ENCODE results near the gene ROR1.

DNA sequence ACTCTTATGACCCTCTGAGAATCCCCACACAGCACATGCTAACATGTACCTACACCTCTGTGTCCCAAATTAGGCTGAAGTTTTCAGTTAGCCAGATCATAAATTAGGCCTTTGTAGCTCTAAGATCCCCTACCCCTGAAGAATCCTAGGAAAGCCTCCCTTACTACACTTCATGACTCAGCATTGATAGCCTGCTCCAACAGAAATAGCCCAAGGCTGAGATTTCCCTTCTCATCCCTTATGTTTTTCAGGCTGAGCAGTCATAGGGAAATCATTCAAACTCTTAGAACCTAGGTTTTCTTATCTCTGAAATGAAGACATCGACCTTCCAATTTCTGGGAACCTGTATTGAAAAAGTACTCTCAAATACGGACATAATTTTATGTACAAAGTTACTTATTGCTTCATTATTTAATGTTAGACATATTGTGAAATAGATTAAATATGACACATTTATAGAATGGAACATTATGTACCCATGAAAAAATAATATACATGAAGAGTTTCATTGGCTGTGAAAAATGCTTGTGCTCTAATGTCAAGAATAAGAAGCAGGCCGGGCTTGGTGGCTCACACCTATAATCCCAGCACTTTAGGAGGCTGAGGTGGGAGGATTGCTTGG, 307.2 kb downstream of the ROR1 start:
- TF ChIP-seq POLR2A (IDR thresholded peaks at IDR 0.05; ENCODE audit: low read length), result no peak
- TF ChIP-seq GATA1 (IDR thresholded peaks at IDR 0.05; ENCODE audit: low read depth, low read length), result no peak
